Measurements from ENCODE around the gene NUP205. TPM values are rescaled to one million over a fixed set of nuclear protein-coding genes. Genes with fewer than 3 reads are reported as not detected.

NUP205 gene
- total RNA-seq, 1 donor from 2014 or later, result 183 TPM

DNA sequence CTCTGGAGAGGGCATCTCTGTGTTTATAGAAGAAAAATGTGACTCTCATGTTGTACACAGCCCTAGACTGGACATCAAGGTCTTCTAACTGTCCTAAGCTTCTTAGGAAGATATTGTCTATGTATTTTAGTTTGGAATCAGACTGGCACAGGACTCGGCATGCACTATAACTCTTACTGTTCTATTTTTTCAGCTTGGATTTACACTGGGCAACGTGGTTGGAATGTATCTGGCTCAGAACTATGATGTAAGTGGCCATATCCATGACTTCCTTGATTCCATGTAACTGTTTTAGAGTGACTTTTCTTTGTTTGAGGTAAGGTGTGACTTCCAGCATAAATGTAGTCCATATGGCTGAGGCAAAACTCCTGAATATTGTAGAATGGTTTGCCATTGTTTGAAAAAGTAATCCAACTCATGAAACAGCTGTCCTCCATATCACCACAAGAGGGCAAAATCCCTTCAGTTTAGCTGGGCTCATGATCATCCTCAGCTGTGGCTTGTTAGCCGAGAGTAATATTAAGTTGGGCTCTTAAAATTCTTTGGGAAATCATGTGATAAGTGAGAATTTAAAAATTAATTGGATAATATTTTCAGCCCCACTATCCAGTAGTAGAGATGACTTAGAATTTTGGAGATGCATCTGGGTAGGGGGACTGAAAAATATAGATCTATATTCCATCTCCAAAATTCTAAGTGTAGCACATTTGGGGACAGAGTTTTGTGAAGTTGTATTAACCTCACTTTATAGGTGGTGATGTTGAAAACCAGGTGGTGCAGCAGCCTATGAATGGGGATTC, 115.0 kb downstream of the NUP205 start:
- Histone ChIP-seq H3K79me2 (ENCODE audit: low read depth) (peaks cover 66% of the 10 kb centered on the region), H3K27ac (no peak overlapping the region), H3K4me3 (no peak overlapping the region), H3K4me1 (no peaks in the 10 kb centered on the region), H3K9me3 (ENCODE audit: low read depth) (no peaks in the 10 kb centered on the region), H4K20me1 (ENCODE audit: low read depth) (peaks cover 34% of the 10 kb centered on the region), H2AFZ (replicated peaks) (no peak overlapping the region), H3K27me3 (no peaks in the 10 kb centered on the region), H3K4me2 (no peak overlapping the region), H3K9ac (no peak overlapping the region), H3F3A (ENCODE audit: low read depth) (no peaks in the 10 kb centered on the region), H3K36me3 (peaks cover 4% of the 10 kb centered on the region)
- H3K27me3 Mint-ChIP-seq (ENCODE audit: insufficient read depth, low read depth), result no peaks in the 10 kb centered on the region
- H3K4me3 Mint-ChIP-seq, result no peak overlapping the region
- TF ChIP-seq EZH2 (IDR thresholded peaks at IDR 0.05) (no peak), EZH2phosphoT487 (IDR thresholded peaks at IDR 0.05) (no peak)
- TF ChIP-seq, protein P1, sequence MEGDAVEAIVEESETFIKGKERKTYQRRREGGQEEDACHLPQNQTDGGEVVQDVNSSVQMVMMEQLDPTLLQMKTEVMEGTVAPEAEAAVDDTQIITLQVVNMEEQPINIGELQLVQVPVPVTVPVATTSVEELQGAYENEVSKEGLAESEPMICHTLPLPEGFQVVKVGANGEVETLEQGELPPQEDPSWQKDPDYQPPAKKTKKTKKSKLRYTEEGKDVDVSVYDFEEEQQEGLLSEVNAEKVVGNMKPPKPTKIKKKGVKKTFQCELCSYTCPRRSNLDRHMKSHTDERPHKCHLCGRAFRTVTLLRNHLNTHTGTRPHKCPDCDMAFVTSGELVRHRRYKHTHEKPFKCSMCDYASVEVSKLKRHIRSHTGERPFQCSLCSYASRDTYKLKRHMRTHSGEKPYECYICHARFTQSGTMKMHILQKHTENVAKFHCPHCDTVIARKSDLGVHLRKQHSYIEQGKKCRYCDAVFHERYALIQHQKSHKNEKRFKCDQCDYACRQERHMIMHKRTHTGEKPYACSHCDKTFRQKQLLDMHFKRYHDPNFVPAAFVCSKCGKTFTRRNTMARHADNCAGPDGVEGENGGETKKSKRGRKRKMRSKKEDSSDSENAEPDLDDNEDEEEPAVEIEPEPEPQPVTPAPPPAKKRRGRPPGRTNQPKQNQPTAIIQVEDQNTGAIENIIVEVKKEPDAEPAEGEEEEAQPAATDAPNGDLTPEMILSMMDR (IDR thresholded peaks at IDR 0.05), result peak; percentile 86
- H3K4me1 Mint-ChIP-seq, result peaks cover 4% of the 10 kb centered on the region
- H3K27ac Mint-ChIP-seq, result no peak overlapping the region
- DNase-seq (ENCODE audit: low spot score), result peak; percentile 67
- peaks cover 4% of the 10 kb centered on the region for H3K9me3 Mint-ChIP-seq
- H3K36me3 Mint-ChIP-seq, result peaks cover 16% of the 10 kb centered on the region

DNA sequence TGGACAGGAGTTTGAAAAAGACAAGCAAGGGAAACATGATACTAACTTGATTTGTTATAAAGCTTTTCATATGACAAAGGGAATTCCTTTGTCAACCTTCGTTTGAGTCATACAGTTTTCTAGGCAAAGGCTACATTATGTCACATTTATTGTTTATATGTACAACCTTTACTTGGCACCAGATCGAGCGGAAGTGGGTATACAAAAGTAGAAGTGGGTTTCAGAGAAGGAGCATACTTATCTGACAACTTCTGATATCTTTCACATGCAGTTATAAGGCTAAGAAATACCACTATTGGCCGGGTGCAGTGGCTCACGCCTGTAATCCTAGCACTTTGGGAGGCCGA, 115.6 kb downstream of the NUP205 start:
- Histone ChIP-seq H3F3A (ENCODE audit: low read depth) (no peaks in the 10 kb centered on the region), H2AFZ (replicated peaks) (no peak overlapping the region), H3K4me2 (no peak overlapping the region), H3K9ac (no peak overlapping the region), H3K9me3 (ENCODE audit: low read depth) (no peaks in the 10 kb centered on the region), H3K79me2 (ENCODE audit: low read depth) (peaks cover 60% of the 10 kb centered on the region), H3K27ac (no peak overlapping the region), H3K4me1 (no peaks in the 10 kb centered on the region), H3K36me3 (peaks cover 4% of the 10 kb centered on the region), H4K20me1 (ENCODE audit: low read depth) (peaks cover 34% of the 10 kb centered on the region), H3K27me3 (no peaks in the 10 kb centered on the region), H3K4me3 (no peak overlapping the region)
- TF ChIP-seq EZH2 (IDR thresholded peaks at IDR 0.05) (no peak), EZH2phosphoT487 (IDR thresholded peaks at IDR 0.05) (no peak)
- TF ChIP-seq, protein P1 (IDR thresholded peaks at IDR 0.05), result no peak
- H3K4me3 Mint-ChIP-seq, result no peak overlapping the region
- H3K36me3 Mint-ChIP-seq, result peaks cover 14% of the 10 kb centered on the region
- DNase-seq (ENCODE audit: low spot score), result no peak
- H3K27me3 Mint-ChIP-seq (ENCODE audit: insufficient read depth, low read depth), result no peaks in the 10 kb centered on the region
- H3K9me3 Mint-ChIP-seq, result no peaks in the 10 kb centered on the region
- peaks cover 4% of the 10 kb centered on the region for H3K4me1 Mint-ChIP-seq
- no peak overlapping the region for H3K27ac Mint-ChIP-seq

DNA sequence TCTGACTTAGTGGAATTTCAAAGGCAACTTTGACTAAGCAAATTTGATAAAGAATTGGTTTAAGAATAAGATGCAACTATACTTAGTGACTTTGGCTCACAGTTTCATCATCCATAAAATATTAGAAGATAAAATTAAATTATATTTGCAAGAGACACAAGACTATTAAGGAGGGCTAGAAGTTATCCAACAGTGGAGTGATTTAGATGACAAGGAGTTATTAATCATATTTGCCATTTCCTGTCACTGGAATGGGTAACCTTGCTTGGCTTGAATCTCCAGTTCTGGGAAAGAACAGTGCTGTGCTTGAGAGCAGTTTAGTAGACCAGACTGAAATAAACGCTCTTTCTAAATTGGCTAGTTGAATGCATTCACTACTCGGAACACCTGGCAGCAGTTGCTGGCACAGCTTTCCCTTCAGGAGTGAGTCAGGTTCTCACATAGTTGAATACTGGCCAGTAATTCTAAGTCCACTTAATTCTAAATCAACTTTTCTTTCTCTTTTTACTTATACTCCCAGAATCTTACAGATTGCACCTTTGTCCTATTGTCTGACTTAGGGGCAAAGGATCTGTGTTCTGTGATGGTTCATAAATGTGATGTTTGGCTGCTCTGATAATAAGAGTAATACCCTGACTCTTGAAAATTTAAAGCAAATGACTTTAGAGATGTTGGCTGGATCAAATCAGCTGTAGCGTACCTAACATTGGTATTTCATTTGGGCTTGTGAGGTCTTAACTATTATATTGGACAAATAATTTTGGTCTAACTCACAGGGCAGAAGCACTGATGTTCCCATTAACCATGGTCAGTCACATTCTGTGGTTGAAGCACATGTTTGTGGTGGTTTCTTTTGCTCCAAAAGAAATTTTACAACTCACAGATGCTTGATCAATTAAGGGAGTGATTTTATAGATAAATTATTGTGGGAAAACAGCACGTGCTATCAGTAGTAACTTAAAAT, 121.2 kb downstream of the NUP205 start:
- no peak overlapping the region for H3K9ac ChIP-seq
- no peaks in the 10 kb centered on the region for H3K27me3 ChIP-seq
- H3K79me2 ChIP-seq (ENCODE audit: low read depth), result peaks cover 8% of the 10 kb centered on the region
- no peak overlapping the region for H3K27ac Mint-ChIP-seq
- no peak overlapping the region for H3K4me2 ChIP-seq
- H3K4me3 ChIP-seq, result no peak overlapping the region
- no peak overlapping the region for H3K4me3 Mint-ChIP-seq
- H4K20me1 ChIP-seq (ENCODE audit: low read depth), result peaks cover 2% of the 10 kb centered on the region
- peaks cover under 1% of the 10 kb centered on the region for H3K4me1 Mint-ChIP-seq
- DNase-seq (ENCODE audit: low spot score), result no peak
- peaks cover 18% of the 10 kb centered on the region for H3K36me3 Mint-ChIP-seq
- H3K9me3 Mint-ChIP-seq, result no peaks in the 10 kb centered on the region
- no peak overlapping the region for H2AFZ ChIP-seq (replicated peaks)
- H3K36me3 ChIP-seq, result peaks cover 4% of the 10 kb centered on the region
- no peaks in the 10 kb centered on the region for H3F3A ChIP-seq (ENCODE audit: low read depth)
- no peaks in the 10 kb centered on the region for H3K9me3 ChIP-seq (ENCODE audit: low read depth)
- TF ChIP-seq EZH2phosphoT487 (IDR thresholded peaks at IDR 0.05), result no peak
- TF ChIP-seq, protein P1 (IDR thresholded peaks at IDR 0.05), result no peak
- TF ChIP-seq EZH2 (IDR thresholded peaks at IDR 0.05), result no peak
- H3K27me3 Mint-ChIP-seq (ENCODE audit: insufficient read depth, low read depth), result no peaks in the 10 kb centered on the region
- H3K4me1 ChIP-seq, result no peaks in the 10 kb centered on the region
- no peak overlapping the region for H3K27ac ChIP-seq

Data from neural progenitor cell (in vitro differentiated cells).